IPS-18c (cell line): ENCODE data around the gene RPP14.

Experiments used
- H3K4me3 ChIP-seq: 2 replicates; pipeline ENCODE4 v1.7.0; 2013; ENCODE audit warnings: low read depth, mild to moderate bottlenecking, low read length, moderate library complexity; ENCODE audit not compliant: insufficient read depth
- H3K9me3 ChIP-seq: one replicate; pipeline ENCODE4 v1.6.1; 2013; ENCODE audit warnings: mild to moderate bottlenecking, low read length, moderate library complexity; ENCODE audit not compliant: control insufficient read depth, insufficient read depth

Gene RPP14

GRCh38 chr3:58366699-58367098 is 60.7 kb downstream of the RPP14 start:
- Histone ChIP-seq H3K4me3 (no peak overlapping the region), H3K9me3 (no peaks in the 10 kb centered on the region)

GRCh38 chr3:58369038-58369437 is 63.0 kb downstream of the RPP14 start:
- no peaks in the 10 kb centered on the region for H3K9me3 ChIP-seq
- no peak overlapping the region for H3K4me3 ChIP-seq
